DOHH2 (cell line): Measurements from ENCODE around the gene MYBPH.

Source experiments
- EZH2phosphoT487 ChIP-seq: fragments of 200-600 bp; sonication (generic); IDR thresholded peaks from 2 replicates; pipeline ENCODE4 v1.6.1; 2017; ENCODE audit warnings: borderline replicate concordance, mild to moderate bottlenecking, antibody characterized with exemption, low read length, moderate library complexity, mixed read lengths
- TF ChIP-seq, protein P1 (sequence below): fragments of 200-600 bp; sonication (generic); IDR thresholded peaks from one replicate; pipeline ENCODE4 v1.5.1; 2014; ENCODE audit warnings: antibody characterized with exemption, mild to moderate bottlenecking, low read depth, low read length; ENCODE audit not compliant: poor library complexity, severe bottlenecking

DNA sequence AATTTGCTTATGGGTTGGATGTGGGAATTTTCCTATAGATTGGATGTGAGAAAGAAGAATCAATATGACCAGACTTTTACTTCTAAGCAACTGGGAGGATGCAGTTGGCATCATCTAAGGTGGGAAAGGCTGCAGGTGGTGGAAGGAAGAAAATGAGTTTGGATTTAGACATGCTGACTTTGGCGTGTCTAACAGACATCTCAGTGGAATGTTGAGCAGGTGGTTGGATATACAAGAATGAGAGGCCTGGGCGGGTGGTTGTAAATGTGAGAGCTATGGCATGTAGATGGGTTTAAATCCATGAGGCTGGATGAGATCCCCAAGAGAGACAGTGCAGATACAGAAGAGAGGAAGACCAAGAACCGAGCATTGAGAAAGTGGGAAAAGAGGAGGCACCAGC, 37.6 kb downstream of the MYBPH start:
- TF ChIP-seq, protein P1, sequence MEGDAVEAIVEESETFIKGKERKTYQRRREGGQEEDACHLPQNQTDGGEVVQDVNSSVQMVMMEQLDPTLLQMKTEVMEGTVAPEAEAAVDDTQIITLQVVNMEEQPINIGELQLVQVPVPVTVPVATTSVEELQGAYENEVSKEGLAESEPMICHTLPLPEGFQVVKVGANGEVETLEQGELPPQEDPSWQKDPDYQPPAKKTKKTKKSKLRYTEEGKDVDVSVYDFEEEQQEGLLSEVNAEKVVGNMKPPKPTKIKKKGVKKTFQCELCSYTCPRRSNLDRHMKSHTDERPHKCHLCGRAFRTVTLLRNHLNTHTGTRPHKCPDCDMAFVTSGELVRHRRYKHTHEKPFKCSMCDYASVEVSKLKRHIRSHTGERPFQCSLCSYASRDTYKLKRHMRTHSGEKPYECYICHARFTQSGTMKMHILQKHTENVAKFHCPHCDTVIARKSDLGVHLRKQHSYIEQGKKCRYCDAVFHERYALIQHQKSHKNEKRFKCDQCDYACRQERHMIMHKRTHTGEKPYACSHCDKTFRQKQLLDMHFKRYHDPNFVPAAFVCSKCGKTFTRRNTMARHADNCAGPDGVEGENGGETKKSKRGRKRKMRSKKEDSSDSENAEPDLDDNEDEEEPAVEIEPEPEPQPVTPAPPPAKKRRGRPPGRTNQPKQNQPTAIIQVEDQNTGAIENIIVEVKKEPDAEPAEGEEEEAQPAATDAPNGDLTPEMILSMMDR = no peak
- TF ChIP-seq EZH2phosphoT487 = no peak
